ENCODE data around the gene HTR3E.

GRCh38 chr3:184135149-184135910 is 38.5 kb downstream of the HTR3E start, which contains the start of gene EIF2B5:
- TF ChIP-seq, protein P1, sequence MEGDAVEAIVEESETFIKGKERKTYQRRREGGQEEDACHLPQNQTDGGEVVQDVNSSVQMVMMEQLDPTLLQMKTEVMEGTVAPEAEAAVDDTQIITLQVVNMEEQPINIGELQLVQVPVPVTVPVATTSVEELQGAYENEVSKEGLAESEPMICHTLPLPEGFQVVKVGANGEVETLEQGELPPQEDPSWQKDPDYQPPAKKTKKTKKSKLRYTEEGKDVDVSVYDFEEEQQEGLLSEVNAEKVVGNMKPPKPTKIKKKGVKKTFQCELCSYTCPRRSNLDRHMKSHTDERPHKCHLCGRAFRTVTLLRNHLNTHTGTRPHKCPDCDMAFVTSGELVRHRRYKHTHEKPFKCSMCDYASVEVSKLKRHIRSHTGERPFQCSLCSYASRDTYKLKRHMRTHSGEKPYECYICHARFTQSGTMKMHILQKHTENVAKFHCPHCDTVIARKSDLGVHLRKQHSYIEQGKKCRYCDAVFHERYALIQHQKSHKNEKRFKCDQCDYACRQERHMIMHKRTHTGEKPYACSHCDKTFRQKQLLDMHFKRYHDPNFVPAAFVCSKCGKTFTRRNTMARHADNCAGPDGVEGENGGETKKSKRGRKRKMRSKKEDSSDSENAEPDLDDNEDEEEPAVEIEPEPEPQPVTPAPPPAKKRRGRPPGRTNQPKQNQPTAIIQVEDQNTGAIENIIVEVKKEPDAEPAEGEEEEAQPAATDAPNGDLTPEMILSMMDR (IDR thresholded peaks at IDR 0.05) = peak; percentile 53
- TF ChIP-seq EZH2phosphoT487 (IDR thresholded peaks at IDR 0.05) = no peak

Data from neural progenitor cell (in vitro differentiated cells).